Measurements from ENCODE around the gene PLAAT4.
"Not testable (repeated sequence)": the region's sequence is repeated elsewhere in the genome, so short reads cannot be mapped to it uniquely, and the experiment has no call there.

Gene PLAAT4

GRCh38 chr11:63572026-63572688 lies 35.5 kb downstream of the PLAAT4 start:
- no peak for DNase-seq (ENCODE audit: low read depth in 2 of 2)

GRCh38 chr11:63573881-63574855 lies 37.6 kb downstream of the PLAAT4 start:
- DNase-seq (ENCODE audit: low read depth in 2 of 2), result no peak

GRCh38 chr11:63574856-63575602 lies 38.4 kb downstream of the PLAAT4 start:
- DNase-seq (ENCODE audit: low read depth in 2 of 2), result no peak

- not testable (repeated sequence) for DNase-seq (ENCODE audit: low read depth in 2 of 2)
Observed at GRCh38 chr11:63578882-63579281, 42.3 kb downstream of the PLAAT4 start.

GRCh38 chr11:63581224-63581623 lies 44.6 kb downstream of the PLAAT4 start:
- DNase-seq (ENCODE audit: low read depth in 2 of 2), result not testable (repeated sequence)

- no peak for DNase-seq (ENCODE audit: low read depth in 2 of 2)
Observed at GRCh38 chr11:63583357-63583677, 46.7 kb downstream of the PLAAT4 start.

- DNase-seq (ENCODE audit: low read depth in 2 of 2), result no peak
Observed at GRCh38 chr11:63586451-63587166, 50.0 kb downstream of the PLAAT4 start.

- no peak for DNase-seq (ENCODE audit: low read depth in 2 of 2)
Observed at GRCh38 chr11:63589000-63589399, 52.4 kb downstream of the PLAAT4 start.

GRCh38 chr11:63590024-63590788 lies 53.6 kb downstream of the PLAAT4 start:
- DNase-seq (ENCODE audit: low read depth in 2 of 2), result no peak

GRCh38 chr11:63592975-63593395 lies 56.4 kb downstream of the PLAAT4 start:
- DNase-seq (ENCODE audit: low read depth in 2 of 2), result no peak

- DNase-seq (ENCODE audit: low read depth in 2 of 2), result no peak
Observed at GRCh38 chr11:63595296-63595695, 58.7 kb downstream of the PLAAT4 start.

Measured in stimulated activated CD8-positive, alpha-beta memory T cell treated with anti-CD3 and anti-CD28 coated beads, Interleukin-15, amount 100 ng/mL, for 48 hours (primary cell).